B cell (primary cell): Measurements from ENCODE around the gene TMEM203. TPM values are rescaled to one million over a fixed set of nuclear protein-coding genes. Genes with fewer than 3 reads are reported as not detected.

Experiments used
- ATAC-seq: fragments of 200-7000 bp; cut with Tn5 transposase; one replicate; pipeline ENCODE4 v1.10.0; 2021; ENCODE audit warnings: low read depth, mild to moderate bottlenecking, moderate number of reproducible peaks, moderate library complexity
- CTCF ChIA-PET: fragments of 350-600 bp; sonication (Branson Sonifier 250); formaldehyde crosslinking; loops from one replicate; lab custom pipeline; 2021; ENCODE audit warnings: antibody characterized with exemption, inconsistent platforms; lab: Charles Lee
- POLR2A ChIA-PET: fragments of 350-600 bp; sonication (Branson Sonifier 250); formaldehyde crosslinking; loops from one replicate; lab custom pipeline; 2021; ENCODE audit warnings: antibody characterized with exemption; lab: Charles Lee
- DNase-seq: peaks from one replicate; pipeline ENCODE4 v3.0.0; 2013
- H2AFZ ChIP-seq: 2 replicates; pipeline ENCODE4 v1.6.1; 2012; ENCODE audit warnings: mild to moderate bottlenecking, low read depth, low read length; ENCODE audit not compliant: insufficient read depth, poor library complexity, severe bottlenecking
- H3K27ac ChIP-seq, 2 donors: 1 replicate in 1 of 2; 2 replicates in 1 of 2; pipeline ENCODE4 v1.5.1; 2012 to 2013; ENCODE audit warnings: low read length in 2 of 2, mild to moderate bottlenecking in 2 of 2, moderate library complexity in 1 of 2
- H3K27me3 ChIP-seq, 4 experiments: fragments of 200-600 bp in 1 of 4; sonication (generic) in 1 of 4; replicated peaks in 1 of 4; 1 replicate in 2 of 4; 2 replicates in 2 of 4; pipeline versions ENCODE4 v1.6.1 to v1.7.0; 2013 to 2016; ENCODE audit warnings: low read length in 3 of 4, mild to moderate bottlenecking in 2 of 4, mixed read lengths in 1 of 4, moderate library complexity in 1 of 4; ENCODE audit not compliant: insufficient read depth in 4 of 4, control insufficient read depth in 3 of 4; ENCODE audit errors: control extremely low read depth in 1 of 4
- H3K36me3 ChIP-seq, 2 experiments: replicated peaks in 1 of 2; 1 replicate in 1 of 2; 2 replicates in 1 of 2; pipeline versions ENCODE4 v1.6.1 to v1.7.1; 2013; ENCODE audit warnings: low read length in 1 of 2; ENCODE audit not compliant: insufficient read depth in 2 of 2, control insufficient read depth in 1 of 2; ENCODE audit errors: control extremely low read depth in 1 of 2, extremely low read depth in 1 of 2
- H3K4me1 ChIP-seq, 2 donors: fragments of 200-600 bp in 1 of 2; sonication (generic) in 1 of 2; 1 replicate in 1 of 2; 2 replicates in 1 of 2; pipeline versions ENCODE4 v1.5.1 to v1.6.1; 2013 to 2017; ENCODE audit warnings: low read length in 2 of 2; ENCODE audit not compliant: control insufficient read depth in 2 of 2, insufficient read depth in 2 of 2
- H3K4me2 ChIP-seq: replicated peaks from 2 replicates; pipeline ENCODE3; 2012; ENCODE audit warnings: mild to moderate bottlenecking, low read depth, low read length; ENCODE audit not compliant: poor library complexity, severe bottlenecking
- H3K4me3 ChIP-seq, 5 experiments: fragments of 200-600 bp in 1 of 5; sonication (generic) in 1 of 5; 1 replicate in 3 of 5; 2 replicates in 2 of 5; pipeline versions ENCODE4 v1.5.1 to v1.7.0; 2011 to 2016; ENCODE audit warnings: low read length in 4 of 5, mild to moderate bottlenecking in 4 of 5, low read depth in 2 of 5, control low read depth in 1 of 5, moderate library complexity in 1 of 5; ENCODE audit not compliant: insufficient read depth in 1 of 5; ENCODE audit errors: control extremely low read depth in 1 of 5, extremely low read depth in 1 of 5
- H3K79me2 ChIP-seq: fragments of 200-600 bp; sonication (generic); one replicate; pipeline ENCODE4 v1.6.0; 2016; ENCODE audit warnings: low read length; ENCODE audit not compliant: control insufficient read depth, insufficient read depth
- H3K9ac ChIP-seq: fragments of 200-600 bp; sonication (generic); 2 replicates; pipeline ENCODE4 v1.6.1; 2017; ENCODE audit warnings: mild to moderate bottlenecking, low read length, moderate library complexity
- H3K9me3 ChIP-seq, 3 donors: one replicate each; pipeline versions ENCODE4 v1.6.1 to v1.7.1; 2013; ENCODE audit warnings: low read length in 2 of 3; ENCODE audit not compliant: control insufficient read depth in 2 of 3, insufficient read depth in 1 of 3; ENCODE audit errors: control extremely low read depth in 1 of 3
- H4K20me1 ChIP-seq: 2 replicates; pipeline ENCODE4 v1.6.0; 2012; ENCODE audit warnings: mild to moderate bottlenecking, low read length; ENCODE audit not compliant: insufficient read depth, control insufficient read depth, poor library complexity, severe bottlenecking
- H3K27ac Mint-ChIP-seq: one replicate; pipeline ENCODE4 v1.8.0; 2021; ENCODE audit warnings: mixed read lengths
- H3K27me3 Mint-ChIP-seq: one replicate; pipeline ENCODE4 v1.8.0; 2021; ENCODE audit warnings: mixed read lengths
- H3K4me1 Mint-ChIP-seq: one replicate; pipeline ENCODE4 v1.8.0; 2021; ENCODE audit warnings: mixed read lengths
- H3K4me3 Mint-ChIP-seq: one replicate; pipeline ENCODE4 v1.8.0; 2021; ENCODE audit warnings: mixed read lengths
- H3K9me3 Mint-ChIP-seq: one replicate; pipeline ENCODE4 v1.8.0; 2022; ENCODE audit warnings: mixed read lengths; ENCODE audit not compliant: insufficient read depth
- EZH2 ChIP-seq: IDR thresholded peaks from 2 replicates; pipeline ENCODE4 v1.6.1; 2012; ENCODE audit warnings: borderline replicate concordance, low read depth, mild to moderate bottlenecking, moderate library complexity, low read length; ENCODE audit not compliant: insufficient read depth, poor library complexity, severe bottlenecking
- WGBS: methylation state at CpG from one replicate; pipeline ENCODE4 v1.1.5; 2013; ENCODE audit warnings: missing lambda C conversion rate; ENCODE audit not compliant: insufficient coverage; 5-methylcytosine and 5-hydroxymethylcytosine counted together
- intact Hi-C: fragments of 100-400 bp; cut with micrococcal nuclease; formaldehyde crosslinking; loops from one replicate; pipeline ENCODE4 v1.10.0; 2022
- polyA plus RNA-seq: library from polyadenylated mRNA; depleted of rRNA; stranded (reverse); fragments of >200 nt; gene quantifications from 2 replicates; pipeline ENCODE4 v1.2.3, GENCODE V29; 2012
- total RNA-seq, 2 donors: library from RNA; stranded (reverse); fragments of 120-200 nt in 1 of 2; gene quantifications; 1 replicate in 1 of 2; 2 replicates in 1 of 2; pipeline versions ENCODE4 v1.2.3 to v1.2.4, GENCODE V29; 2013 to 2022
- TF ChIP-seq, protein P1 (sequence below): fragments of 200-600 bp; IDR thresholded peaks from one replicate; pipeline ENCODE4 v1.8.0; 2022; ENCODE audit warnings: antibody characterized with exemption, mild to moderate bottlenecking

Gene TMEM203
- total and polyA plus RNA-seq, 2 donors (not counting 1 experiment from before 2014, with no cell fraction given): 20.6 to 35.7 TPM

DNA sequence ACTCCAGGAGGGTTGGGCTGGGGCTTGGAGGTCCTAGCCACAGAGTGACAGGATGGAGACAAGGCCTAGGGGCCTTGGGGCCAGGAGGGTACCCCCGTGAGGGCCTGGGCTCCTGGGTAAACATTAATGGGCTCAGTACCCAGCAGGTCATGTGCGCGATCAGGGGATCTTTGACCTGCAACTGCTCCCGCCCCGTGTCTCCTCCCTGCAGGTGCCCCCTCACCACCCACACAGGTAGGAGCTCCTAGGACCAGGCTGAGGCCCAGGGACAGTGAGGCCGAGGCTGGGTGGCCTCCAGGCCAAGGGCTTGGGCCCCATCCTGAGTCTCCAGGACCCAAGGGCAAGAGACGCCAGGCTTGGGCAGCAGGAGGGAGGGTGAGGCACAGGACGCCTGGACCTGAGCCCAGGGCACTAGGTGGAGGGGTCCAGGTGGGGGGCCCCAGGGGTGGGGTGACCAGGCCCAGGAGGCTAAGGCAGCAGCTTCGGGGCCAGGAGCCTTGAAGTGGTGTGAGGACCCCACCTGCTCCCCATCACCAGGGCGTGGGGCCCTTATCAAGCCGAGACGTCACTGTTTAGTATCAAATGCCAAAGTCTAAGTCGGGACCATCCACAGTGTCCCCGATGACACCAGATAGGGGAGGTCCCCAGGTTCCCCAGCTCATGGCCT is 25.4 kb upstream of the TMEM203 start, which contains the start of gene SLC34A3:
SLC34A3 (plus strand) TSS at position 197 of the 667 bp plus-strand sequence. CDS start 802 bp downstream, outside the sequence.
- Histone ChIP-seq H4K20me1 (no peaks in the 10 kb centered on the region), H3K27ac (no peak within 1 kb of the TSS), H3K9me3 (peaks cover 0 to 3% (median 0%) of the 10 kb centered on the region in 3 donors), H3K4me3 (no peak within 1 kb of the TSS), H3K79me2 (peaks cover under 1% of the 10 kb centered on the region), H3K27me3 (peaks cover 0 to 38% (median 2%) of the 10 kb centered on the region in 4 experiments), H2AFZ (no peak within 1 kb of the TSS), H3K4me1 (peaks cover 21 to 26% of the 10 kb centered on the region in 2 donors), H3K4me2 (no peak within 1 kb of the TSS), H3K36me3 (no peaks in the 10 kb centered on the region), H3K9ac (no peak within 1 kb of the TSS)
- H3K27ac Mint-ChIP-seq: no peak within 1 kb of the TSS
- peaks cover 19% of the 10 kb centered on the region for H3K4me1 Mint-ChIP-seq
- DNase-seq: no peak
- H3K27me3 Mint-ChIP-seq: peaks cover 4% of the 10 kb centered on the region
- no peak within 1 kb of the TSS for H3K4me3 Mint-ChIP-seq
- WGBS: 83% methylated on average over 13 of the region's 14 CpGs
- no peaks in the 10 kb centered on the region for H3K9me3 Mint-ChIP-seq
- intact Hi-C loops: no loop called here
- no peak for ATAC-seq
- CTCF ChIA-PET: interaction anchor here (0.9 to 1.2 kb wide), 2 partner anchors 112 to 135 kb away, joined by 3 to 4 read pairs; no protein-coding TSS in a partner anchor
- POLR2A ChIA-PET: no interaction called here
- TF ChIP-seq, protein P1, sequence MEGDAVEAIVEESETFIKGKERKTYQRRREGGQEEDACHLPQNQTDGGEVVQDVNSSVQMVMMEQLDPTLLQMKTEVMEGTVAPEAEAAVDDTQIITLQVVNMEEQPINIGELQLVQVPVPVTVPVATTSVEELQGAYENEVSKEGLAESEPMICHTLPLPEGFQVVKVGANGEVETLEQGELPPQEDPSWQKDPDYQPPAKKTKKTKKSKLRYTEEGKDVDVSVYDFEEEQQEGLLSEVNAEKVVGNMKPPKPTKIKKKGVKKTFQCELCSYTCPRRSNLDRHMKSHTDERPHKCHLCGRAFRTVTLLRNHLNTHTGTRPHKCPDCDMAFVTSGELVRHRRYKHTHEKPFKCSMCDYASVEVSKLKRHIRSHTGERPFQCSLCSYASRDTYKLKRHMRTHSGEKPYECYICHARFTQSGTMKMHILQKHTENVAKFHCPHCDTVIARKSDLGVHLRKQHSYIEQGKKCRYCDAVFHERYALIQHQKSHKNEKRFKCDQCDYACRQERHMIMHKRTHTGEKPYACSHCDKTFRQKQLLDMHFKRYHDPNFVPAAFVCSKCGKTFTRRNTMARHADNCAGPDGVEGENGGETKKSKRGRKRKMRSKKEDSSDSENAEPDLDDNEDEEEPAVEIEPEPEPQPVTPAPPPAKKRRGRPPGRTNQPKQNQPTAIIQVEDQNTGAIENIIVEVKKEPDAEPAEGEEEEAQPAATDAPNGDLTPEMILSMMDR: no peak
- no peak for TF ChIP-seq EZH2
